ENCODE results near the gene LHX2.

GRCh38 chr9:124022201-124023121 is 10.9 kb downstream of the LHX2 start:
- TF ChIP-seq, protein P1, sequence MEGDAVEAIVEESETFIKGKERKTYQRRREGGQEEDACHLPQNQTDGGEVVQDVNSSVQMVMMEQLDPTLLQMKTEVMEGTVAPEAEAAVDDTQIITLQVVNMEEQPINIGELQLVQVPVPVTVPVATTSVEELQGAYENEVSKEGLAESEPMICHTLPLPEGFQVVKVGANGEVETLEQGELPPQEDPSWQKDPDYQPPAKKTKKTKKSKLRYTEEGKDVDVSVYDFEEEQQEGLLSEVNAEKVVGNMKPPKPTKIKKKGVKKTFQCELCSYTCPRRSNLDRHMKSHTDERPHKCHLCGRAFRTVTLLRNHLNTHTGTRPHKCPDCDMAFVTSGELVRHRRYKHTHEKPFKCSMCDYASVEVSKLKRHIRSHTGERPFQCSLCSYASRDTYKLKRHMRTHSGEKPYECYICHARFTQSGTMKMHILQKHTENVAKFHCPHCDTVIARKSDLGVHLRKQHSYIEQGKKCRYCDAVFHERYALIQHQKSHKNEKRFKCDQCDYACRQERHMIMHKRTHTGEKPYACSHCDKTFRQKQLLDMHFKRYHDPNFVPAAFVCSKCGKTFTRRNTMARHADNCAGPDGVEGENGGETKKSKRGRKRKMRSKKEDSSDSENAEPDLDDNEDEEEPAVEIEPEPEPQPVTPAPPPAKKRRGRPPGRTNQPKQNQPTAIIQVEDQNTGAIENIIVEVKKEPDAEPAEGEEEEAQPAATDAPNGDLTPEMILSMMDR (IDR thresholded peaks at IDR 0.05) = no peak
- no peak for TF ChIP-seq POLR2AphosphoS5 (IDR thresholded peaks at IDR 0.05)

Measured in prostate gland (tissue), 2 donors.